ENCODE measurements around the gene SRGAP2. TPM values are rescaled to one million over a fixed set of nuclear protein-coding genes. Genes with fewer than 3 reads are reported as not detected.

The SRGAP2 gene
- total RNA-seq = 42.2 and 87.9 TPM in 2 replicates

GRCh38 chr1:206203364-206204158 is at the start of gene SRGAP2:
SRGAP2 (plus strand) TSS chr1:206203541; CDS start chr1:206205971, 2,430 bp downstream.

GRCh38 chr1:206202789-206203363 is 465 bp upstream of the SRGAP2 start, which contains the start of gene FAM72A:
FAM72A (minus strand) TSS chr1:206202839; CDS start chr1:206202025, 814 bp downstream.

Other genes starting within 250 kb of the SRGAP2 start
- gene RAB7B, start 200.1 kb upstream of the SRGAP2 start, total RNA-seq = 0.66 and 2.4 TPM in 2 replicates
- gene CTSE, start 179.6 kb upstream of the SRGAP2 start, total RNA-seq = not detected in 2 replicates
- not detected in 2 replicates for gene RHEX, start 150.4 kb upstream of the SRGAP2 start, total RNA-seq
- gene AVPR1B, start 86.2 kb upstream of the SRGAP2 start, total RNA-seq = not detected in 2 replicates
- gene FAM72A, start 702 bp upstream of the SRGAP2 start, total RNA-seq = 3.1 and 7.3 TPM in 2 replicates

Measured in placental pericyte (primary cell).